ENCODE measurements around the gene NR6A1.
A peak's percentile ranks its signal among the peaks of the same experiment; 100 is the strongest.

NR6A1 gene

DNA sequence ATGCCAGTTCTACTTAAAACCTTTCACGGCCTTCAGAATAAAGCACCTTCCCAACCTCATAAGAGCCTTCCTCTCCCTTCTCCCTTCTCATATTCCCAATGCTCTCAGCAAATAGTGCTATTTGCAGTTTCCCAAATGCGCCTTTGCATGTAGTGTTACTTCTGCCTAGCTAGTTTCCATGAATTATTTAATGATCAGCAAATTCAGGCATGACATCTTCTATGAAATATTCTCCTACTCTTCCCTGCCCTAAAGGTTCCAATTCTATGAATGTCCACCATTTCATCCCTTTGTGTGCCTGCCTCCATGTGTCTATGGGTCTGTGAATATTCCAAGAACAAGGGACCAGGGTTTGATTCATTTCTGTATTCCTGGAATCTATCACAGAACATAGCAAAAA is 165.1 kb downstream of the NR6A1 start:
- DNase-seq: no peak

DNA sequence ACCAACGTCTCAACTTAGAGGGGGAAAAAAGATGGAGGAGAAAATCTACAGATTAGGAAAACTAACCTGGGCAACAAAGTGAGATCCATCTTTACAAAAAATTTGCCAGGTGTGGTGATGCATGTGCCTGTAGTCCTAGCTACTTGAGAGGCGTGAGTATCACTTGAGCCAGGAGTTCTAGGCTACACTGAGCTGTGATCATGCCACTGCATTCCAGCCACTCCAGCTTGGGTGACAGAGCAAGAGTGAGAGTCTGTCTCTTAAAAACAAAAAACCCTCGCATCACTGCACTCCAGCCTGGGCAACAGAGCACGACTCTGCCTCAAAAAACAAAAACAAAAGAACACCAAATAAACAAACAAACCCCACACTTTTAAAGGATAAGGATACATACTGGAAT is 165.9 kb downstream of the NR6A1 start:
- DNase-seq: no peak

DNA sequence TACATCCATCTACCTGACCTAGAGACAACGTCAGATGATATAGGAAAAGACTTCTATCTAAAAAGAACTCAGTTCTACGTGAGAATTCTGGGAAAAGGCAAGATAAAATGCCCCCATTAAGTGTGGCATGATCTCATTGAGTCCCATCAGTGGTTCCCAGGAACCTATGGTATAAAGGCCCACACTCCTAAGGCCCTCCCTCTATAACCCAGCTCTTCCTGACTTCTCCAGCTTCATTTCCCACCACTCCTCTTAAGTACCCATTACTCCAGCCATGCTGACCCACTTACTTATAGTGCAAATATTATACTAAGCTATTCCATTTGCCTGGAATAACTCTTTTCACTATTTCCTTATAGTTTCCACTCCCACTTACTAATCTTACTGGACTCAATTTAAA is 168.5 kb downstream of the NR6A1 start:
- no peak for DNase-seq

DNA sequence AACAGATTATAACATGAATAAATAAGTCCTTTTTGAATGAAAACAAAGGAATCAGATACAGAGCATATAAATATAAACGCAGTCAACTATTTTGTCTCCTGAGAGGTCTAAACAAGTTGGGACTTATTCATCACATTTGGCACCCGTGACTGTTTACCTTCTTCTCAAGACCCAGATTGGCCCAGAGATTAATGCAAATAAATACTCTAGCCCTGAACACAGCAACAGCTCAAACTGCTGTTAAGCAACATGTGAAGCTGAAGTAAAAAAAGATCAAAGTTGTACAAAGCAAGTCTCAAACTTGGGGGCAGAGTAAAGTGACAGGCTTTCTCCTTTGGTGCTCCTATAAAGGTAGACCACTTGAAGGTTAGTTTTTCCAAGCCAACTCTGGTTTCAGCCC is 168.9 kb downstream of the NR6A1 start:
- DNase-seq: no peak

DNA sequence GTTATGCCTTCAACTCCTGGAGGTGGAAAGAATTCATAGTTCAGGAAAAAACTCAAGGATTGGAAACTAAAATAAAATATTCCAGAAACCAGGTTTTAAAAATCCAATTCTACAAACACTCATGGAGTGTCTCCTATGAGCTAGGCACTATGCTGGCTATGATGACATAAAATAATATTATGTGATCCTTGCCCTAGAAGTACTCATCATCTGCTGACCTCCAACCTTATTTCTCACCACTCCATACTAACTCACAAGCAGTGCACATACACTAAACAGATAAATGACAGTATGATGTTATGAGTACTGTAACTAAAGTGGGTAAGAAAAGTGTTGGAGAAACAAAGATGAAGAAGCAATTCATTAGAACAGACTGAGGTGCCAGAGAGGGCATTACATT is 170.7 kb downstream of the NR6A1 start:
- DNase-seq: no peak

DNA sequence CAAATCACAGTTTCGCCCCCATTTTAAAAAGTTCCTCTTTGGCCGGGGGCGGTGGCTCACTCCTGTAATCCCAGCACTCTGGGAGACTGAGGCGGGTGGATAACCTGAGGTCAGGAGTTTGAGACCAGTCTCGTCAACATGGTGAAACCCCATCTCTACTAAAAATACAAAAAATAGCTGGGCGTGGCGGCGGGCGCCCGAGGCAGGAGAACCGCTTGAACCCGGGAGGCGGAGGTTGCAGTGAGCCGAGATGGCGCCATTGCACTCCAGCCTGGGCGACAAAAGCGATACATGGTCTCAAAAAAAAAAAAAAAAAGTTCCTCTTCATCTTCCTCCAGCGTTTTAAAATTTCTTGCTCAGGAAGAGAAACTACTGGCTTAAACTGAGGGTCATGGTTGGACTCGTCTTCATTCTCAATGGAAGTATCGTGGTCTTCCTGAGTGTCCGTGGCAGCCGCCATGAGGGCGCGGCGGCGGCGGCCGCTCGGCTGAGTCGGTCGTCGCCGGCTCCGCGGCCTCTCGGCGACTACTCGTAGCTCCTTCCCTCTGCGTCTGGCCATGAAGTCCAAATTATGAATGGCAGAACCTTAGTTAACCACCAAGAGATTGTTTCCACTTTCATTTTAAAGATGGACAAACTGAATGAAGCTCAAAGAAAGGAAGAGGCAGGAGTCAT is 171.9 kb downstream of the NR6A1 start:
- no peak for DNase-seq

DNA sequence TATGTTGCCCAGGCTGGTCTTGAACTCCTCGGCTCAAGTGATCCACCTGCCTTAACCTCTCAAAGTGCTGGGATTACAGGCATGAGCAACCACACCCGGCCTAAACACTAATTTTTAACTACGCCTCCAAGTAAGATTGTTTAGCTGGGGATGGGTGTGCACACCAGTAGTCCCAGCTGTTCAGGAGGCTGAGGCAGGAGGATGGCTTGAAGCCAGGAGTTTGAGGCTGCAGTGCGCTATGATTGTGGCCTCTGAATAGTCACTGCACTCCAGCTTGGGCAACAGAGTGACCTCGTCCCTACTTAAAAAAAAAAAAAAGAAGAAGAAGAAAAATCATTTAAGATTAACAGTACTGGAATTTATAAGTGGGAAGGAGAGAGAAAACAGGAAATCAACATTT is 173.1 kb downstream of the NR6A1 start:
- no peak for DNase-seq

DNA sequence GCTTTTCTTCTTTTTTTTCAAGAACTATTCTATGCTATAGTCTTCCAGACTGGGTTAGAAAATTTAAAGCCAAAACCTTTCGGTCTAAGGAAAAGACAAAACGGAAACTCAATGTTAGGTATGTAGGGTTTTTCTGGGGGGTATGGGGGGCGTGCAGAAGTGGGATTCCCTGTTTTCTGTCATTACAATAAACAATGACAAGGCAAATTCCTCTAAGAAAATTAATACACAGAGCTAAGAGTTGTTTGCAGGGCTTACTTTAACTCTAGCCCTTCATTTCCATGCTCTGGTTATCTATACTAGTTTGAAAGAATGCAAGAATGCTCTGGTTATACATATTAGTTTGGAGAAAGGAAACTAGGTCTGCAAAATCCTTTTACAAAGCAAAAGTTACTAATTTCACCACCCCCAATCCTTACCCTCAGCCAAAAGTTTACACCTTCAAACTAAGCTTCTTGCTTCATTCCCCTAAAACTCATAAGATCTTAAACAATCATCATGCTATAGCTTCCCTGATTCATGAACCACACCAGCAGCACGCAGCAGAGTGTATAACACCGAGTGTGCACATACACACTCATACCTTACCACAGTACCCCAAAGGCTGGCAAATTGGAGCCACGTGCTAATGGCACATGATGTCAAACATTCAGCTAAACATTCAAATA is 174.8 kb downstream of the NR6A1 start:
- no peak for DNase-seq

DNA sequence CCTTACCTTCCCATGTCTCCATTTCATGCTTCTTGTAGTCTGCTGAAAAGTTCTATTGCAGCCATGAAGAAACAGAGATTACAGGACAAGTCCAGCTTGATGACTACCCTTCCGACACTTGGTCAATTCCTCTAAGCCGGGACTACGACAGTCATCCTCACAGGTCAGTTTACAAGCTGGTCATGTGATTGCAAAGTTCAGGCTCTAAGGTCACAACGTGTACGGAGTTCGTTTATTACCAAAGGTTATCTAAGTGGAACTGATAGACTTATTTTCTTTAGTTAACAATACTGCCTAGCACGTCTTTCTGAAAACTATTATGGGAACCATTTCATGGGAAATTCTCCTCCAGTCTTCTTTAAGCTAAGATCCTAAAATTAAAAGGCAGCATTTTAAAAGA is 175.4 kb downstream of the NR6A1 start:
- DNase-seq: no peak

DNA sequence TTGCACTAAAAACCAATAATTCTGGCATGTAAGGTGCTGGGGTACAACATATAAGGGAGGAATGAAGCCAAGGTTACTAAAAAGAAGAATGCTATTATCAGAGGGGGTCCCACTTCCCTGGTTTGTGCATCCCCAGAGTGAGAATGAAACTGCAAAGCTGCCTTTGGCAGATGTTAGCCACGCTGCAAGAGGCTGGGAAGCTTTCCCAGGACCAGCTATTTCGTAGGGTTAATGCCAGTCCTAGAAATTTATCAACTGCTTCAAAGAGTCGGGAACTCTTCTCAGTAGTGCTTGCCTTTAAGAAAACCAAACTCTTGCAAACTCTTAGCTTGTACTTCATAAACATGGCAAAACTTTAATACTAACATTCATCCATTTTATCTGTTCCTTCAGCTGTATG is 176.4 kb downstream of the NR6A1 start:
- no peak for DNase-seq

DNA sequence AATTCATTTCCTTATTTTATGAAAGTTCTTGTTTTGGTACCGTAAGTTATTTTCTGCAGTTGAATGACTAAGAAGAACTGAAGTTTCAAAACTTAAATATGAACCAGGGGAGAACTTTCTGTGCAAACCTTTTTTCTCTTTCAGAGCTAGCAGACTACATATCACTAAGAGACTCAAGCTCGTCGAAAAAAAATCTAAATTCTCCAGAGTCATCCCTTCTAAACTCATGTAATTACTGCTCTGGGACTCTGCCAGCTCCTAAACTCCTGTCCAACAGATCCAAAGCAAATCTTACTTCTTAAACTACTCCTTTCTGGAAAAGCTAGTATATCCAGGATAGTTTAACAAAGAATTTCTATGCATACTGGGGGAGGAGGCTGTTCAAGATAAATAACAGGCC is 176.9 kb downstream of the NR6A1 start:
- no peak for DNase-seq

DNA sequence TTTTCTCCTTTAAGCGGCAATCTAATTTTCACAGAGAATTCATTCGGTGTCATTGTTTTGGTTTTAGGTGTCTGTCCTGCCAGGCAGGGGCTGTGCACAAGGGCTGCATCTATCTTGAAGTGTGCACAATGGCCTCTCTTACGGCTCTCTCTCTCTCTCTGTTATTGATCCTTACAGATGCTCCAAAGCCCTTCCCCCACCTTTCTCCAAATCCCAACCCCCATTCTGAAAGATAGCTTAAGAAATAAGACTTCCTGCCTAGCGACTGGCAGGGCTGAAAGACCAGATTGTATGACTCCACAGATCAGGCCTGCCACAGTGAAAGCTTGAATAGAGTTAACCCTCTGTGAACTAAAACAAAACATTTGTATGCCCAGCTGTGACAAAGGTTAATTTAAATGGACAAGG is 177.5 kb downstream of the NR6A1 start:
- DNase-seq: peak; percentile 17

DNA sequence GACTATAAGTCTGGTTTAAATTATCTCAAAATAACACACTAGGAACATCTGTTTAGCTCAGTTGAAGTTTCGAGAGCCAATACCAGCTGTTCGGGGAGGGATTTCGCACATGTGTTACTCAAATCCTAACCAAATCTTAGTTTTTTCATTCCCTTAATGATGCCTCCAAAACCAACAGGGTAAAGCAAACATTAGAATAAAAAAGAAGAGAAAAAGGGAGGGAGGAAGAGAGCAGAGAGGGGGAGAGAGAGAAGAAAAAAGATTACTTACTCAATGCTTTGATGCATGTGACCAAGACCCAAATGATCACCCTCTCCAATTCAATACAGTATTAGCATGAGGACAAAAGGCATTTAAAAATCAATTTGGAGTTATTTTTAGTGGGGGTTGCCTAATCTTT is 177.9 kb downstream of the NR6A1 start:
- DNase-seq: peak; percentile 19

DNA sequence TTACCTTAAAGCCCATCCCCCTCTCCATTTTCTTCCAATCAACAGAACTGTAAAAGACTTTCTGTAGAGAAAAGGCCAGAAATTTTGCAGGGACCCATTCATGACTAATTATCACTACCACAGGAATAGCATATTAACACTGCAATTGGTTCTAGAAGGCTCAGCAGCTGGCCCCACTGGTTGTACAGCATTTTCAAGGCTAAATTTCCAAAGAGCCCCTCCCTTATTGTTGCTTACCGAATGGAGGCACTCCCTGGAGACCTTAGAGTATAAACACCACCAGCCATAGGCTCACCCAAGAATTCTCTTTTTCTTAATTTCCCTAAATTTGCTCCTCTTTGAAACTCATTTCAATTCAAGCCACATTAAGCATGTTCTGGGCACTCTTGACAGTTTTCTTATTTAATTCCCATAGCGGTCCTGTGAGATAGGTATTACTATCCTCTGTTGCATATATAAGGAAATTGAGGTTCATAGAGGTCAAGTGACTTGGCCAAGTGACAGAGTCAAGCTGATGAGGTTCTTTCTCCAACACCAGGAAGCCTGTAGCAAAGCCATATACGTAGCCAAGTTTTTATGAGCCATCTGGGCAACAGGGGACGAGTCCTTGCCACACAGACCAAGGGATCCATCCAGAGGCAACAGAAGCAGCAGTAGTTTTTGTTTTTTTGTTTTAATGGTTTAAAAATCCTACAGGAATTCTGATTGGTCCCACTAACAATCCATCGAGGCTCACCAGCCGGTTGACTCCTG is 180.0 kb downstream of the NR6A1 start:
- DNase-seq: no peak

DNA sequence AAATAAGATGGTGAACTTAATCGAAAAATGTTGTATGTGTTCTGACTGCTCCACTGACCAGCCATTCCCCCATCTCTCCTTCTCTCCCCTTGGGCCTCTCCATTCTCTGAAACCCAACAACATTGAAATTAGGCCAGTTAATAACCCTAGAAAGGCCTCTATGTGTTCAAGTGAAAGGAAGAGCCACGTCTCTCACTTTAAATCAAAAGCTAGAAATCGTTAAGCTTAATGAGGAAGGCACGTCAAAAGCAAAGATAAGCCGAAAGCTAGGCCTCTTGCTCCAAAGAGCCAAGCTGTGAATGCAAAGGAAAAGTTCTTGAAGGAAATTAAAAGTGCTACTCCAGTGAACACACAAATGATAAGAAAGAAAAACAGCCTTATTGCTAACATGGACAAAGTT is 186.5 kb downstream of the NR6A1 start:
- DNase-seq: no peak

DNA sequence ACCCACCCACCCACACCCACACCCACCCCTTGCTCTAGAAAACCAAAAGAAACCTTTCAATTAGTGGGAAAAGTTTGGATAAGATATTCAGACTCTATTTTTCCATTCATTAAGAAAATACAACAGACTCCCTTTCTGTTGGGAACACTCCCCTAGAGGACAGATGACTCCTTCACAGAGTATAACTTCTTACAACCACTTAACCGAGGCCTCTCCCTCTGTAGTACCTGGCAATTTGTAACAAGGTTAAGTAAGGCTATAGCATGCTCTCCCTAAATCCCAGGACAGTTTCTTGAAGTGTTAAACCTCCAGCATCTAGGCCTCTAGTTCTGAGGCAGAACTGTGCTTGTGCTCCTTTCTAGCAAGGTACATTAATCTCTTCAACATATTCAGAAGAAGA is 188.0 kb downstream of the NR6A1 start:
- DNase-seq: no peak

DNA sequence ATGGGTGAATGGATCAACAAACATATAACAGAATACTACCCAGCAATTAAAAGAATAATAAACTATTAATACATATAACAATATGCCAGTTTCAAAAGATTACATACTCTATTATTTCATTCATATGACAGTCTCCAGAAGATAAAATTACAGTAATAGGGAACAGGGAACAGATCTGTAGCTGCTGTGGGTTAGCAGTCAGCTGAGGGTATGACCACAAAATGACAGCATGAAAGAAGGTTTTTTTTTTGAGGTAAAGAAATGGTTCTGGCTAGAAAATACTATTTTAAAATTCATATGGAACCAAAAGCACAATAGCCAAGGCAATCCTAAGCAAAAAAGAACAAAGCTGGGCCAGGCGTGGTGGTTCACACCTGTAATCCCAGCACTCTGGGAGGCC is 190.9 kb downstream of the NR6A1 start:
- DNase-seq: no peak

DNA sequence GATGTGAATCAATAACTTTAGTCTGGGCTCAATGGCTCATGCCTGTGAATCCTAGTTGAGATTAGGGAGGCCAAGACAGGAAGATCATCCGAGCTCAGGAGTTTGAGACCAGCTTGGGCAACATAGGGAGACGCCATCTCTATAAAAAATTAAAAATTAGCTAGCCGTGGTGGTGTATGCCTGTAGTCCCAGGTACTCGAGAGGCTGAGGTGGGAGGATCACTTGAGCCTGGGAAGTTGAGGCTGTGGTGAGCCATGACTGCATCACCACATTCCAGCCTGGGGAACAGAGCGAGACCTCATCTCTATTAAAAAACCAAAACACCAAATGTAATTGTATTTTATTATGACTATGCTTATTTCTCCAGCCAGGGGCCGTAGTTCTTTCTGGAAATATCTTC is 194.4 kb downstream of the NR6A1 start:
- no peak for DNase-seq

DNA sequence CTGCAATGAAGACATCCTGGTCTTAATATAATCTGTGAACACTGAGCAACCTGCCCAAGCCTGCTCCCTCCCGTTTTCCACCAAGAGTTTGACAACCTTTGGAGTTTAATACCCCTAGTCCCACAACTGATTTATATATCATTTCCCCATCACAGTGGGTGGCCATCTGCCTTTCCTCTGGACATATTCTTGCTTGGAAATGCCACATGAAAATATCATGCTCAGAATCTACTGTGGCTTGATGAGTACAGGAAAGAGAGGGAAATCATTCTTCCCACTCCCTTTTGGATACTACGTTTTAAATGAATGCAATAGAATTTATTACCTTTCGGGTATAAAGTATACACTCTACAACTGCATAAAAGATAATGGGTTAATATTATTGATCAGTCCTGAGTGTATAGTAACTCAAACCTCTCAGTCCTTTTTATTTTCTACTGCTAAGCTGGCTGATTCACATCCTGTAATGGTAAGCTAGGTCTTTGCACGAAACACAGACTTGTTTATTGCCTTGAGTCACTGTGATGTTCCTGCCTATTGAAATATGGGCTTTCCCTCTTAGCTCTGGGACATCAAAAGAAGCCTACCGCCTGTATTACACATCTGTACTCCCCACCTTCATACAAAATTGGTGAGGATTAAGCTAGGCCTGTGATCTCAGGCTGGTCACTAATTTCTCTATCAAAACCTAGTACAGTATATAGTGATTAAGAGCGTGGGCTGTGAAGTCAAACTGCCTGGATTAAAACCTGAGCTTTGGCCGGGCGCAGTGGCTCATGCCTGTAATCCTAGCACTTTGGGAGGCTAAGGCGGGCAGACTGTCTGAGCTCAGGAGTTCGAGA is 196.4 kb downstream of the NR6A1 start:
- peak; percentile 28 for DNase-seq

DNA sequence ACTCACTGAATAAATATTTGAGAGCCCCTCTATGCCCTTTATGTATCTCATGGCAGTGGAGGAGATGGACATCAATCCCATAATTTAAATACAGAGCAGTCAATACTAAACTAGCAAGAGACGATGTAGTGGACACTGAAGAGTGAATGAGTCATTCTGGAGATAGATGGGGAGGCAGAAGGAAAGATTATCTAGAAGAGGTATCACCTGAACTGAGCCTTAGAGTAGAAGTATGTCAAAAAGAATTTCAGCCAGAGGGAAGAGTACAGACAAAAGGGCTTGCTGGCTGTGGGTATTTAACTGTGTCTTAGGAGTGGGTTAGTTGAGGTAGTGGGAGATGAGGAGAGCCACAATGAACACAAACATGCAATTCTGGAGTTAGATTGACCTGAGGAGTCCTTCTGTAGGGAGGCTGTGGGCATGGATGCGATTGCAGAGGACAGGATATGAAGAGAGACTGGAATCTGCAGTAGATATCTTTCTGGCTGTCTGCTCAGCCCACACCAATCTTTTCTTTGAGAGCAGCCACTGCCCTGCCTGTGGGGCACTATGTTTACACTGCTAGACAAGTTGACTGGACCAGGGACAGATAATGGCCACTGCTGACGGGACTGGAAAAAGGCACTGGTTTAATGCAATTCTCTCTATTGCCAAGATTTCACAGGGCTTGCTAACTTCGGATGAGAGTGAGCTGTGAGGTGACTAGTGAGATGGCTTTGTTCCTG is 200.0 kb downstream of the NR6A1 start:
- no peak for DNase-seq

DNA sequence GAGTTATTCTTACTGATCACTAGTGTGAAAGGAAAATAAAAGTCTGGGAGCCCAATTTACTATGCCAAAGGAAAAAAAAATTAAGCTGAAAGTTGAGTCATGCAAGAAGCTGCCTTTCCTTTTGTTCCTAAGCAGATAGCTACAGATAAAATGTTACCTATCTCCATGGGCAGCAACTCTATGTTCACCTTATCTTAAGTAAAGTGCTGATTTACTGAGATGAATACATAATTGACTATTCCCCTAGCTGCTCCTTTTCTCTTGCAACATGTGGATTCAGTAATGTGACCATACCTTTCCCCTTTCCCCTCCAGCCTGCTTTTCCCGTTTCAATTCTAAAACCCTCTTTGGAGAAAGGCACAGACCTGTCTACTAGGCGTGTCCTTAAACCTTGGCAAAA is 201.2 kb downstream of the NR6A1 start:
- DNase-seq: no peak

DNA sequence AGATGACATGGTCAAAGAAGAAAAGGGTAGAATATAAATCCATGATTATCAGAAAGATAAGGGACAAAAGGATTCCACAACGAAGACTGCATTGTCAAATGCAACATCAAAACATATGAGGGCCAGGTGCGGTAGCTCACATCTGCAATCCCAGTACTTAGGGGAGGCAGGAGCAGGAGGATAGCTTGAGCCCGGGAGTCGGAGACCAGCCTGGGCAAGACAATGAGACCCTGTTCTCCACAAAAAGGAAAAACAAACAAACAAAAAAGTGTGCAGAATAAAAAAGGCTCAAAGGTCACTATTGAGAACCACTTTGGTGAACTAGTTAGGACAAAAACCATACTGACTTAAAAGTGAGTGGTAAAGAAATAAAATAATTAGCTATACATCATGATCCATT is 203.7 kb downstream of the NR6A1 start:
- DNase-seq: no peak
